Measurements from ENCODE around the gene SMAD2. TPM values are rescaled to one million over a fixed set of nuclear protein-coding genes. Genes with fewer than 3 reads are reported as not detected.
"Not testable (repeated sequence)": the region's sequence is repeated elsewhere in the genome, so short reads cannot be mapped to it uniquely, and the experiment has no call there.

The SMAD2 gene
- total RNA-seq, 1 donor: 44.9 TPM

GRCh38 chr18:47829831-47830230, 100.6 kb downstream of the SMAD2 start:
- no peaks in the 10 kb centered on the region for H4K20me1 ChIP-seq (ENCODE audit: insufficient read depth, low read length)
- no peak overlapping the region for H2AFZ ChIP-seq (ENCODE audit: low read length)
- no peaks in the 10 kb centered on the region for H3K27me3 ChIP-seq (ENCODE audit: insufficient read depth, low read length)
- no peak overlapping the region for H3K27ac ChIP-seq (ENCODE audit: low read depth, low read length)
- no peaks in the 10 kb centered on the region for H3K79me2 ChIP-seq (ENCODE audit: insufficient read depth, low read length)
- H3K4me3 ChIP-seq (ENCODE audit: insufficient read depth, low read length): no peak overlapping the region
- peaks cover 3% of the 10 kb centered on the region for H3K4me1 ChIP-seq (ENCODE audit: insufficient read depth, low read length)
- H3K9me3 ChIP-seq (ENCODE audit: low read depth, low read length): no peaks in the 10 kb centered on the region
- no peaks in the 10 kb centered on the region for H3K36me3 ChIP-seq (ENCODE audit: insufficient read depth, low read length)
- TF ChIP-seq CTCF (IDR thresholded peaks at IDR 0.05; ENCODE audit: extremely low read depth, low read depth, low read length): no peak
- no peak overlapping the region for H3K4me2 ChIP-seq (ENCODE audit: insufficient read depth, low read length)
- no peak for DNase-seq (ENCODE audit: insufficient read length, low spot score, missing footprints)

GRCh38 chr18:47828031-47828430, 102.4 kb downstream of the SMAD2 start:
- H4K20me1 ChIP-seq (ENCODE audit: insufficient read depth, low read length); H3K4me1 ChIP-seq (ENCODE audit: insufficient read depth, low read length); H3K27me3 ChIP-seq (ENCODE audit: insufficient read depth, low read length); DNase-seq (ENCODE audit: insufficient read length, low spot score, missing footprints); H3K4me2 ChIP-seq (ENCODE audit: insufficient read depth, low read length); H3K79me2 ChIP-seq (ENCODE audit: insufficient read depth, low read length); H2AFZ ChIP-seq (ENCODE audit: low read length); H3K36me3 ChIP-seq (ENCODE audit: insufficient read depth, low read length); H3K27ac ChIP-seq (ENCODE audit: low read depth, low read length); H3K9me3 ChIP-seq (ENCODE audit: low read depth, low read length); H3K4me3 ChIP-seq (ENCODE audit: insufficient read depth, low read length): not testable (repeated sequence)

GRCh38 chr18:47826157-47827074, 104.0 kb downstream of the SMAD2 start:
- Histone ChIP-seq H3K4me3 (ENCODE audit: insufficient read depth, low read length) (no peak overlapping the region), H3K4me2 (ENCODE audit: insufficient read depth, low read length) (no peak overlapping the region), H3K9me3 (ENCODE audit: low read depth, low read length) (no peaks in the 10 kb centered on the region), H3K36me3 (ENCODE audit: insufficient read depth, low read length) (no peaks in the 10 kb centered on the region), H2AFZ (ENCODE audit: low read length) (no peak overlapping the region), H4K20me1 (ENCODE audit: insufficient read depth, low read length) (no peaks in the 10 kb centered on the region), H3K27ac (ENCODE audit: low read depth, low read length) (no peak overlapping the region), H3K27me3 (ENCODE audit: insufficient read depth, low read length) (no peaks in the 10 kb centered on the region), H3K4me1 (ENCODE audit: insufficient read depth, low read length) (no peaks in the 10 kb centered on the region), H3K79me2 (ENCODE audit: insufficient read depth, low read length) (no peaks in the 10 kb centered on the region)
- no peak for TF ChIP-seq CTCF (IDR thresholded peaks at IDR 0.05; ENCODE audit: extremely low read depth, low read depth, low read length)
- DNase-seq (ENCODE audit: insufficient read length, low spot score, missing footprints): no peak

GRCh38 chr18:47821314-47821713, 109.1 kb downstream of the SMAD2 start:
- Histone ChIP-seq H3K27ac (ENCODE audit: low read depth, low read length) (no peak overlapping the region), H3K9me3 (ENCODE audit: low read depth, low read length) (no peaks in the 10 kb centered on the region), H3K4me1 (ENCODE audit: insufficient read depth, low read length) (no peaks in the 10 kb centered on the region), H3K4me2 (ENCODE audit: insufficient read depth, low read length) (no peak overlapping the region), H3K36me3 (ENCODE audit: insufficient read depth, low read length) (no peaks in the 10 kb centered on the region), H2AFZ (ENCODE audit: low read length) (no peak overlapping the region), H3K27me3 (ENCODE audit: insufficient read depth, low read length) (no peaks in the 10 kb centered on the region), H3K4me3 (ENCODE audit: insufficient read depth, low read length) (no peak overlapping the region), H3K79me2 (ENCODE audit: insufficient read depth, low read length) (no peaks in the 10 kb centered on the region), H4K20me1 (ENCODE audit: insufficient read depth, low read length) (no peaks in the 10 kb centered on the region)
- DNase-seq (ENCODE audit: insufficient read length, low spot score, missing footprints): no peak
- no peak for TF ChIP-seq CTCF (IDR thresholded peaks at IDR 0.05; ENCODE audit: extremely low read depth, low read depth, low read length)
